ENCODE data around the gene SLC22A23.
A peak's percentile ranks its signal among the peaks of the same experiment; 100 is the strongest.

SLC22A23 gene

DNA sequence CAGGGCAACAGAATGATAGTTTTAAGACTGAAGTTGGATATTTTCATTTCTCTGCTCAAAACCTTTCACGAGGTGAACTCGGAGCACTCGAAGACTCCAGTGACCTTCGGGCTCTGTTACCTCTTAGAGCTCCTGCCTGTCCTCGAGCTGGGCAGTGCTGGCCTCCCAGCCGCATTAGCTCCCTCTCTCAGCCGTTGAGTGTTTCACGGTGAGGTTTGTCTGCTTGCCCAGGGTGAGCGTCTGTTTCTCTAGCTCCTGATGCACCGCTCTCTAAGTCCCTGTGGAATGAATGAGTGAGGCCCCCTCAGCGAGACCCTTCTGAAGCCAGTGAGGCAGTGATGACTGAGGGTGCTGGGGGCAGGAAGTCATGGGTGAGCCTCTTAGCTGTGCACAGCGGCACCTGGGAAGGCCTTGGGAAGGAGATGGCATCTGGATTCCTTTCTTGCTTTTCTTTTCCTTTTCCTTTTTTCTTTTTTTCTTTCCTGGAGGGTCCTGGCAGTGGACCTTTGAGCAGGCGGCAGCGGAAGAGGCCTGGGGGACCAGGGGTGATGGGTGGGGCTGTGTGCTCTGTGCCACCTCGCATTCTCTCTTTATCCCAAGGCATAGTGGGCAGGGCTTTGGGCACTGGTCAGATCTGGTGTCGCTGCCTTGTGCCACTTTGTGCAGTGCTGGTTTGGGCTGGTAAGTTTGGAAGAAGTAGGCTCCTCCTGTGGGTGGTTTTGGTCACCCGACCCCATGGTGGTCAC lies 195.9 kb downstream of the SLC22A23 start:
- TF ChIP-seq ZNF600 (tag by site-specific recombination; IDR thresholded peaks at IDR 0.05) (no peak), ZNF654 (tag by site-specific recombination; IDR thresholded peaks at IDR 0.05; ENCODE audit: low read depth) (no peak), ZNF48 (tag by site-specific recombination; IDR thresholded peaks at IDR 0.05) (no peak)
- TF ChIP-seq, protein P1, sequence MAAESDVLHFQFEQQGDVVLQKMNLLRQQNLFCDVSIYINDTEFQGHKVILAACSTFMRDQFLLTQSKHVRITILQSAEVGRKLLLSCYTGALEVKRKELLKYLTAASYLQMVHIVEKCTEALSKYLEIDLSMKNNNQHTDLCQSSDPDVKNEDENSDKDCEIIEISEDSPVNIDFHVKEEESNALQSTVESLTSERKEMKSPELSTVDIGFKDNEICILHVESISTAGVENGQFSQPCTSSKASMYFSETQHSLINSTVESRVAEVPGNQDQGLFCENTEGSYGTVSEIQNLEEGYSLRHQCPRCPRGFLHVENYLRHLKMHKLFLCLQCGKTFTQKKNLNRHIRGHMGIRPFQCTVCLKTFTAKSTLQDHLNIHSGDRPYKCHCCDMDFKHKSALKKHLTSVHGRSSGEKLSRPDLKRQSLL (tag by site-specific recombination; IDR thresholded peaks at IDR 0.05), result peak; percentile 13; the same call in 1 of the 2 replicates
- H3K4me1 ChIP-seq (ENCODE audit: control insufficient read depth, insufficient read depth, low read length), result peaks cover 10% of the 10 kb centered on the region; the same call in 1 of the 2 replicates
- ChIA-PET CTCF (interaction anchor here (0.8 to 1.9 kb wide), 4 partner anchors 9 to 272 kb away, joined by 3 to 10 read pairs (median 3); no protein-coding TSS in a partner anchor), POLR2A (interaction anchor here (0.7 to 2.8 kb wide), 3 partner anchors 98 to 133 kb away, joined by 3 to 14 read pairs (median 7); partner anchors contain the start of gene TUBB2A)
- no peak overlapping the region for H3K27ac ChIP-seq (ENCODE audit: extremely low read depth, low read depth, low read length)
- H3K4me3 ChIP-seq (ENCODE audit: low read depth, low read length), result no peak overlapping the region
- no peaks in the 10 kb centered on the region for H3K9me3 ChIP-seq (ENCODE audit: control insufficient read depth, insufficient read depth, low read depth, low read length)
- peaks cover 0 to 43% of the 10 kb centered on the region in 2 experiments; a peak in 2 of 3 replicates for H3K36me3 ChIP-seq (ENCODE audit: control insufficient read depth in 2 of 2, insufficient read depth in 1 of 2, low read length in 2 of 2)

DNA sequence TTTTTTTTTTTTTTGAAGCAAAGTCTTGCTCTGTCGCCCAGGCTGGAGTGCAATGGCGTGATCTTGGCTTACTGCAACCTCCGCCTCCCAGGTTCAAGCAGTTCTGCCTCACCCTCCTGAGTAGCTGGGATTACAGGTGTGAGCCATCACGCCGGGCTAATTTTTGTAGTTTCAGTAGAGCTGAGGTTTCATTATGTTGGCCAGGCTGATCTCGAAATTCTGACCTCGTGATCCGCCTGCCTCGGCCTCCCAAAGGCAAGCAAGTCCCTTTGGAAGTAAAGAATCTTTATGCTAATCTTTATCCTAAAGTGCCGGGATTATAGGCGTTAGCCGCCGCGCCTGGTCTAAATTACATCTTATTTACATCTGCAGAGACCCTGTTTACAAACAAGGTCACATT lies 196.6 kb downstream of the SLC22A23 start:
- Histone ChIP-seq H3K36me3 (ENCODE audit: control insufficient read depth in 2 of 2, insufficient read depth in 1 of 2, low read length in 2 of 2) (peaks cover 0 to 39% of the 10 kb centered on the region in 2 experiments; a peak in 2 of 3 replicates), H3K4me3 (ENCODE audit: low read depth, low read length) (no peak overlapping the region), H3K27ac (ENCODE audit: extremely low read depth, low read depth, low read length) (no peak overlapping the region), H3K9me3 (ENCODE audit: control insufficient read depth, insufficient read depth, low read depth, low read length) (no peaks in the 10 kb centered on the region), H3K4me1 (ENCODE audit: control insufficient read depth, insufficient read depth, low read length) (peaks cover 10% of the 10 kb centered on the region; the same call in 1 of the 2 replicates)
- POLR2A ChIA-PET, result interaction anchor here (0.7 to 2.8 kb wide), 5 partner anchors 13 to 234 kb away, joined by 3 to 14 read pairs (median 11); partner anchors contain the start of gene TUBB2A
- CTCF ChIA-PET, result interaction anchor here (0.5 to 1.9 kb wide), 5 partner anchors 9 to 271 kb away, joined by 3 to 10 read pairs (median 3); no protein-coding TSS in a partner anchor
- no peak for TF ChIP-seq ZNF596 (tag by site-specific recombination; IDR thresholded peaks at IDR 0.05)
- no peak for TF ChIP-seq ZNF473 (tag by site-specific recombination; IDR thresholded peaks at IDR 0.05)
- no peak for TF ChIP-seq ZFP37 (tag by site-specific recombination; IDR thresholded peaks at IDR 0.05)
- no peak for TF ChIP-seq PRDM1 (tag by site-specific recombination; IDR thresholded peaks at IDR 0.05)
- no peak for TF ChIP-seq ZNF610 (tag by site-specific recombination; IDR thresholded peaks at IDR 0.05; ENCODE audit: borderline replicate concordance)

DNA sequence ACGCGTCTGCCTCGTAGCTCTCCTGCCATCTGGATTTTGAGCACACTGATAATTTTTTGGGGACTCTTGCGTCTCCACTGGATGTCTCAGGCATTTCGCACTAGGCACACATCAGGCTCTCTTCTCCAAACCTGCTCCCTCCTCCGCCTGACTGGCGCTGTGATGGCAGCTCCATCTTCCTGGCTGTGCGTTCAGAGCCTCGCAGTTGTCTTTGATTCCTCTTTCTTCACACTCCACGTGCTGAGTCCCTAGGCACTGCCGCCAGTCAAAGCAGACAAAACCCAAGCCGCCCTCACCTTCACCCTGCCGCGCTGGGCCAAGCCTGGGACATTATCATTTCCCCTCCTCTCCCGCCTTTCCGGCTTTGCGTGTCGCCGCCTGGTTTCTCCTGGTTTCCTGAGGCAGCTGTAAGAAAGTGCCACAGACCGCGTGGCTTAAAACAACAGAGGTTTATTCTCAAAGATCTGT lies 197.3 kb downstream of the SLC22A23 start:
- Histone ChIP-seq H3K4me1 (ENCODE audit: control insufficient read depth, insufficient read depth, low read length) (peaks cover 10% of the 10 kb centered on the region; the same call in 1 of the 2 replicates), H3K27ac (ENCODE audit: extremely low read depth, low read depth, low read length) (peak overlapping the region; percentile 67; the same call in 1 of the 2 replicates), H3K4me3 (ENCODE audit: low read depth, low read length) (peak overlapping the region; percentile 92), H3K36me3 (ENCODE audit: control insufficient read depth in 2 of 2, insufficient read depth in 1 of 2, low read length in 2 of 2) (peaks cover 0 to 32% of the 10 kb centered on the region in 2 experiments; a peak in 2 of 3 replicates), H3K9me3 (ENCODE audit: control insufficient read depth, insufficient read depth, low read depth, low read length) (no peaks in the 10 kb centered on the region)
- CTCF ChIA-PET, result interaction anchor here (0.7 to 1.4 kb wide), 5 partner anchors 8 to 270 kb away, joined by 3 to 8 read pairs (median 4); no protein-coding TSS in a partner anchor
- POLR2A ChIA-PET, result interaction anchor here (0.9 to 2.8 kb wide), 7 partner anchors 12 to 234 kb away, joined by 3 to 14 read pairs (median 9); partner anchors contain the start of gene TUBB2A
- no peak for TF ChIP-seq GLIS2 (tag by site-specific recombination; IDR thresholded peaks at IDR 0.05)
- TF ChIP-seq MEIS1 (CRISPR knock-in tag; IDR thresholded peaks at IDR 0.05; ENCODE audit: borderline replicate concordance), result no peak
- TF ChIP-seq GLI4 (tag by site-specific recombination; IDR thresholded peaks at IDR 0.05), result 0 out of 2 replicates have a peak, but pooled peaks have one; percentile 74
- TF ChIP-seq GLIS1 (tag by site-specific recombination; IDR thresholded peaks at IDR 0.05), result no peak
- TF ChIP-seq ZNF138 (tag by site-specific recombination; IDR thresholded peaks at IDR 0.05; ENCODE audit: borderline replicate concordance), result no peak
- TF ChIP-seq KLF7 (tag by site-specific recombination; IDR thresholded peaks at IDR 0.05; ENCODE audit: borderline replicate concordance), result 0 out of 2 replicates have a peak, but pooled peaks have one; percentile 19
- TF ChIP-seq ZNF426 (tag by site-specific recombination; IDR thresholded peaks at IDR 0.05), result no peak
- no peak for TF ChIP-seq ZNF248 (tag by site-specific recombination; IDR thresholded peaks at IDR 0.05)
- no peak for TF ChIP-seq ZNF837 (tag by site-specific recombination; IDR thresholded peaks at IDR 0.05)
- TF ChIP-seq ZNF223 (tag by site-specific recombination; IDR thresholded peaks at IDR 0.05), result peak; percentile 1
- no peak for TF ChIP-seq ZNF48 (tag by site-specific recombination; IDR thresholded peaks at IDR 0.05)
- TF ChIP-seq, protein P2, sequence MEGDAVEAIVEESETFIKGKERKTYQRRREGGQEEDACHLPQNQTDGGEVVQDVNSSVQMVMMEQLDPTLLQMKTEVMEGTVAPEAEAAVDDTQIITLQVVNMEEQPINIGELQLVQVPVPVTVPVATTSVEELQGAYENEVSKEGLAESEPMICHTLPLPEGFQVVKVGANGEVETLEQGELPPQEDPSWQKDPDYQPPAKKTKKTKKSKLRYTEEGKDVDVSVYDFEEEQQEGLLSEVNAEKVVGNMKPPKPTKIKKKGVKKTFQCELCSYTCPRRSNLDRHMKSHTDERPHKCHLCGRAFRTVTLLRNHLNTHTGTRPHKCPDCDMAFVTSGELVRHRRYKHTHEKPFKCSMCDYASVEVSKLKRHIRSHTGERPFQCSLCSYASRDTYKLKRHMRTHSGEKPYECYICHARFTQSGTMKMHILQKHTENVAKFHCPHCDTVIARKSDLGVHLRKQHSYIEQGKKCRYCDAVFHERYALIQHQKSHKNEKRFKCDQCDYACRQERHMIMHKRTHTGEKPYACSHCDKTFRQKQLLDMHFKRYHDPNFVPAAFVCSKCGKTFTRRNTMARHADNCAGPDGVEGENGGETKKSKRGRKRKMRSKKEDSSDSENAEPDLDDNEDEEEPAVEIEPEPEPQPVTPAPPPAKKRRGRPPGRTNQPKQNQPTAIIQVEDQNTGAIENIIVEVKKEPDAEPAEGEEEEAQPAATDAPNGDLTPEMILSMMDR (tag by site-specific recombination; IDR thresholded peaks at IDR 0.05), result peak; percentile 87
- TF ChIP-seq ZBTB17 (tag by site-specific recombination; IDR thresholded peaks at IDR 0.05), result peak; percentile 5; the same call in 1 of the 2 replicates
- TF ChIP-seq, protein P3, sequence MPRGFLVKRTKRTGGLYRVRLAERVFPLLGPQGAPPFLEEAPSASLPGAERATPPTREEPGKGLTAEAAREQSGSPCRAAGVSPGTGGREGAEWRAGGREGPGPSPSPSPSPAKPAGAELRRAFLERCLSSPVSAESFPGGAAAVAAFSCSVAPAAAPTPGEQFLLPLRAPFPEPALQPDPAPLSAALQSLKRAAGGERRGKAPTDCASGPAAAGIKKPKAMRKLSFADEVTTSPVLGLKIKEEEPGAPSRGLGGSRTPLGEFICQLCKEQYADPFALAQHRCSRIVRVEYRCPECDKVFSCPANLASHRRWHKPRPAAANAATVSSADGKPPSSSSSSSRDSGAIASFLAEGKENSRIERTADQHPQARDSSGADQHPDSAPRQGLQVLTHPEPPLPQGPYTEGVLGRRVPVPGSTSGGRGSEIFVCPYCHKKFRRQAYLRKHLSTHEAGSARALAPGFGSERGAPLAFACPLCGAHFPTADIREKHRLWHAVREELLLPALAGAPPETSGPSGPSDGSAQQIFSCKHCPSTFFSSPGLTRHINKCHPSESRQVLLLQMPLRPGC (tag by site-specific recombination; IDR thresholded peaks at IDR 0.05), result no peak; the same call in 1 of the 2 replicates
- peak; percentile 97 for TF ChIP-seq ZNF335 (tag by site-specific recombination; conservative IDR thresholded peaks at IDR 0.05)
- TF ChIP-seq ZNF146 (tag by site-specific recombination; IDR thresholded peaks at IDR 0.05), result no peak
- TF ChIP-seq ZNF510 (tag by site-specific recombination; IDR thresholded peaks at IDR 0.05; ENCODE audit: insufficient replicate concordance), result no peak
- no peak for TF ChIP-seq SP3 (tag by site-specific recombination; IDR thresholded peaks at IDR 0.05)
